HPDE6-E6E7 (cell line): ENCODE measurements around the gene UTS2B.

ENCODE experiments used
- DNase-seq: peaks from one replicate; pipeline ENCODE4 v3.0.0; 2011; ENCODE audit warnings: missing footprints; ENCODE audit errors: extremely low spot score

UTS2B gene

DNA sequence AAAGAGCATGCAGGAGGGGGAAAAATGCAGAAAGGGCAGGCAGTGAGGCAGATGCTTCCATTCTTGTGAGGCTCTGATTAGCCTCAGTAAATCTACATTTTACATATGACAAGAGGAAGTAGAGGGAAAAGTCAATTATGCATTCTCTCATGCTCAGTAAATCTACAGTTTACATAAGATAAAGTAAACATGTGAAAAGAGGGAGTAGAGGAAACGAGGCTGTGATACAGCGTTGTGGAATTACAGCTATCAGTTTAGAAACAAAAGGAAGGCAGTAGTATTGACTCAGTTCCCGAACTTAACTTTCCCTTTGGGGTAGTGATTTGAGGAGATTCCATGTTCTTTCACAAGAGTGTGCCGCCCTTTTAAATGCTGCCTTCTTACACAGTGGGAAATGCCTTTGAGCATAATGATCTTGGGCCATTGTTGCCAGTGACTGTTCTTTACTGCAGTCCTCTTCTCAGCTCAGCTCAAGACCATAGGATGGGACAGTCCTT, 92.0 kb downstream of the UTS2B start:
- peak; percentile 1 for DNase-seq

GRCh38 chr3:191237047-191237882, 93.1 kb downstream of the UTS2B start:
- no peak for DNase-seq

DNA sequence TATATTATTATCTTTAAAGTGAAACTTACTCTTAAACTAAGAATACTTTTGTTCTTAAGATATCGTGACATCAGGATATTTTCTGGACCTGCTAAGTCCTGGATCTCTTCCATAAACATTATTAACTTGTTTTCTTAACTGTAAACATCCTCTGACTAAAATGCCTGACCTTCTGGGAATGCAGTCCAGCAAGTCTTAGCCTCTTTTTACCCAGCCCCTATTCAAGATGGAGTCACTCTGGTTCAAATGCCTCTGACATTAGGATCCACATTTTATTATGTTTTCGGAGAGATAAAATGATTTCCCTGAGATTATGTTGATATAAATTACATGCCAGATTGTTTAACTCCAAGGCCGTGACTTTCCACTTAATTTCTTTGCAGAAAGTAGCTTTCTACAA, 93.7 kb downstream of the UTS2B start:
- no peak for DNase-seq

DNA sequence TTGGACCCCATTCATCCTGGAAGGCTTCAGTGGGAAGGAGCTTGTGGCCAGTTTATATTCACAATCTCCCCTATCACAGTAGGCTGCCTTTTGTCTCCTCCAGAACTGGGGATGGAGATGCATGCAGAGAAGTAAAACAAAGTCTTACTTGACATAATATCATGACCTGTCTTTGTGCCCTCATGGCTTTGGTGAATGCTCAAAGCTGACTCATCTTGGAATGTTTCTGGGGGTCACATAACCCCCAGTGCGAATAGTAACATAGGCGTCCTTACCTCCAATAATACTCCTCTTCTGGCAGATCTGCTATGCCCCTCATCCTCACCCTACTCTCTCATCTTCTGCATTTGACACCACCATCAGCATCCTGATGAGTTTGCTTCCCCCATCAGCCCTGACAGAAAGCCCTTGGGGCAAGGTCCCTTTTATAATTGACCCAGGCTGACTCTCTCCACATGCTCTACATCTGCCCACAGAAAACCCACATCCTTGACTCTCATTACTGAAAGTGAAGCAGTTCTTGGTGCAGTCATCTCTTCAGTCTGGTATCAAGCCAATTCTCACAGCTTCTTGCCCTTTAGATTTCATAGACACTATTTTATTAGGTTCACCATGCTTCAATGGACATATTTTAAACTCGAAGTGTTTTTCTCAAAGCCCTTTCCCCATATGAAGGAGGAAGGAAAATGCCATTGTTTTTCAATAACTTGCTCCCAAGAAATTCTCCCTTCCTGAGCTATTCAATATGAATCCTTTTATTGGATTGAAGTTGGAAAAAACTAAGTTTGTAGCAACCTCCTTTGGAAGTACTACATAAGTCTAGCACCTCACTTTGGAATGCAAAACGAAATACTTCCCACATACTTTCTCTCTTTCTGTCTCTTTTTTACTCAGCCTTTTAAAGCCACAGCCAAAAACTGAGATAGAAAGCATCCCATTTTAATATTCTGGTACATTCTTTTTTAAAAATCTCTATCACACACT, 94.7 kb downstream of the UTS2B start:
- no peak for DNase-seq

DNA sequence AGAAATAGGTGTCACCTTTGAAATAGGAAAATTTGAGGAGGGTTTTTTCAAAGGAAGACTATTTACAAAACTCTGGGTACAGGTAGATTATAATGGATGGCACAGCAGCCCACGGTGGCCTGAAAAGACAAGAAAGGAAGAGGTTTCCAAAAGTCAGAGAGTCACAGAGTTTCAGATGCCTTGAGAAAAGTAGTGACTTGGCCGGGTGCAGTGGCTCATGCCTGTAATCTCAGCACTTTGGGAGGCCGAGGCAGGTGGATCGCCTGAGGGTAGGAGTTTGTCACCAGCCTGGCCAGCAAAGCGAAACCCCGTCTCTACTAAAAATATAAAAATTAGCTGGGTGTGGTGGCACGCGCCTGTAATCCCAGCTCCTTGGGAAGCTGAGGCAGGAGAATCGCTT, 96.1 kb downstream of the UTS2B start:
- DNase-seq: no peak

DNA sequence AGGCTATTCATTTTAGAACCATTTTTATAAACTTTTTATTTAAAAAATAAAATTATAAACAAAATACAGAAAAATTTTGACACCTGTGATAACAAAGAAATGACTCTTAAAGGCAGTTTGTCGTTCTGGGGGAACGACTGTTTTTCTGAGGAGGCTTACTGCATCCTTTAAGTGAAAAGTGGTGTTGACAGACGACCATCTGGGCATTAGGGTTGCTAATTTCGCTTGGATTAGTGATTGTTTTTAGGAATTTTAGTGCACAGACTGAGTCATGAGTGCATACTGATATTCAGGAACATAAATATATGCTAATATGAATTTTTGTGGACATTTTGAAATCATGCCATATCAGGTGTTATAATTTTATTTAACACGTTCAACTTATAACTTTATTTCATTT, 102.8 kb downstream of the UTS2B start:
- DNase-seq: no peak

- no peak for DNase-seq
Observed at GRCh38 chr3:191221638-191222037, 108.7 kb downstream of the UTS2B start.

- no peak for DNase-seq
Observed at GRCh38 chr3:191220908-191221307, 109.4 kb downstream of the UTS2B start.

DNA sequence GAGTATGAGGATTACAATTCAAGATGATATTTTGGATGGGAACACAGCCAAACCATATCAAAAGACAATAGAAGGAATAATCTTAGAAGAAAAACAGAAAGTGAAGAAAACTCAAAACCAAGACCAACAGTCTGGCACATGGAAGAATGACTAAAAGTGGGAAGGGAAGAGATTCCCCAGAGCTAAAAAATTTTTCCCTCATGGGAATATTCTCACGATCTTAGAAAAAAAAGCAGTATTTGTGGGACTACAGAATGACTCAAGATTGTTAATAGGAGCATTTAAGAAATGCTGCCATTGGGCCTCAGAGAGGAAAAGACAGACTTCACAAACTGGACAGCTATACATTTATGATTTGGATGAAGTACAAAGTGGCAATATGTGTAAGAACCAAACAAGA, 113.0 kb downstream of the UTS2B start:
- no peak for DNase-seq
